RKO (cell line): Measurements from ENCODE around the gene PACS2.
"Not testable (repeated sequence)": the region's sequence is repeated elsewhere in the genome, so short reads cannot be mapped to it uniquely, and the experiment has no call there.

Experiments used
- DNase-seq: peaks from one replicate; pipeline ENCODE4 v3.0.0-alpha.2; 2016; ENCODE audit warnings: low spot score

Gene PACS2

DNA sequence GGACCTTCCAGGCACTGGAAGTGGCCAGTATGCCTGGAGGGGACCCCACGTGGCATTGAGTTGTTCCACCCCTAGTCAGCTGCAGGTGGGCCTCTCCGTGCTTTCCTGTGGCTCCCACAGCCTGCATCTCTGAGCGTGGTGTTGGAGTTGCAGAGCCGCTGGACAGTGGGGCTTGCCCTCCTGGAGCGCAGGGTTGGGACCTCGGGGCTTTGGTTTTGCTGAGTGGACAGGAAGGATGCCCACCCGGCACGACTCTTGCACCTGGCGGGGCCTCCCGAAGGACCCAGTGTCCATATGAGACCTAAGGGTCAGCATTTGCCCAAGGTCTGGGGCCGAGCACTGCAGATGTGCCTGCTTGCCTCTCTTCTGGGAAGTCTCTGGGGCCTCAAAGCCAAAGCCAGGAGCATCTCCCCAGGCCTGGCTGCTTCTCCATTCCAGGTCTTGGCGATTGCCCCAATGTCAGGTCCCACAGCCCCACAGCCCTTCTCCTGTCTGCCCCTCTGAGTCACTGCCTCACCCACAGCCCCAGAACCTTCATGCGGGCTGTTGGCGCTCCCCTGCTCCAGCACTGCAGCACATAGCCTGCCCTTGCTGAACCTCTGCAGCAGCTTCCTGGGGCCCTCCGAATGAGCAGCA lies 1.5 kb downstream of the PACS2 start:
- DNase-seq, result no peak

DNA sequence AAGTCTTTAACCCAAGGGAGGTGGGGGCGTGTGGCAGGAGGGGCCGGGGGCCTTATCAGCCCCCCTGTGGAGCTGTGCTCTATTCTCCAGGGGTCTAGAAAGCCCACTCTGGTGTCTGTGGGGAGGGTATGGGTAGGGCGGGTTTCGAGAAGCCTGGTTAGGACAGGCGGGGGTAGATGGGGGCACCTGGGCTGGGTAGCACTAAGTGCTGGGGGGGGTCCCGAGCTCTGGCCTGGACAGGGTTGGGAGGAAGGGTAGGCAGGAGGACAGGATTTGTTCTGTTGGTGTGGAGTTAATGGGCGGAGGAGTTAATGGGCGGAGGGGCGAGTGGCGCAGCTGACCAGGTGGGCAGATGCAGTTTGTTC lies 2.0 kb downstream of the PACS2 start:
- DNase-seq, result no peak

DNA sequence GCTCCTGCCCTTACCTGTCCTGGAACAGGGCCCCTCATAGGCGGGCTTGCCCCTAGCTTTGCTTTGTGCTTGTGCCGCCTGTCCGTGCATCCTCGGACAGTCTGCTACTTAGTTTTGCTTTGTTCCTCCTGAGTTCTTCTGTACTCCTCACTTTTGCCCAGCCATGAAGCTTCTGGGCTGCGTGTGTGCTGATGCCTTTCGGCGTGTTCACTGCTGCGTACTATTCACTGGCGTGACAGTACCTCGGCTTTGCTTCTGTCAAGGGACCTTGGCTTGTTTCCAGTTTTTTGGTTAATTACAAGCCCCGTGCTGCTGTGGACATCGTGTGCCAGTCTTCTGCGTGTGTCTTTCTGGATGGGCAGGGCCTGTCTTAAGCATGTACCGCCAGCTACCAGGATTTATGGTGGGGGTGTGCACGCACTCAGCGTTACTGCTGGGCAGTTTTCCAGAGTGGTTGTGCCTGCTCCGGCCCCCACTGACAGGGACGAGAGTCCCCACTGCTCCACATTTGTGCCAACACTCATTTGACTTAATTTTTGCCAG lies 2.5 kb downstream of the PACS2 start:
- no peak for DNase-seq

DNA sequence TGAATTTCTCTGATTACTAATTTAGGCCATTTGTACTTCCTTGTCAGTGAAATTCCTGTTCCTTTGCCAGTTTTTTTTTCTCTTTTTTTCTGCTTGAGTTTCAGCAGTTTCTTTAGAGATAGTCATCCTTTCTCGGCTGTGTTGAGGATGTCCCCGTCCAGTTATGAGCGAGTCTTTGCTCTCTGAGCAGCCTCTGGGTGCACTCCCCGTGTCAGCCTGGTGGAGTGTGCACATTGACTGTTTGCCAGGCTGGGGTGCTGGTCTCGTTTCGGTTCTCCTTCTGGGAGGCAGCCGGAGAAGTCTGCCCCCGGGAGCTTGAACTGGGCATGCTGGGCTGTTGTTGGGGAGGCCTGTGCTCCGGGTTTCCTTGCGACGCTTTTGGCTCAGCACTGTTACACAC lies 3.0 kb downstream of the PACS2 start:
- DNase-seq, result peak; percentile 48

DNA sequence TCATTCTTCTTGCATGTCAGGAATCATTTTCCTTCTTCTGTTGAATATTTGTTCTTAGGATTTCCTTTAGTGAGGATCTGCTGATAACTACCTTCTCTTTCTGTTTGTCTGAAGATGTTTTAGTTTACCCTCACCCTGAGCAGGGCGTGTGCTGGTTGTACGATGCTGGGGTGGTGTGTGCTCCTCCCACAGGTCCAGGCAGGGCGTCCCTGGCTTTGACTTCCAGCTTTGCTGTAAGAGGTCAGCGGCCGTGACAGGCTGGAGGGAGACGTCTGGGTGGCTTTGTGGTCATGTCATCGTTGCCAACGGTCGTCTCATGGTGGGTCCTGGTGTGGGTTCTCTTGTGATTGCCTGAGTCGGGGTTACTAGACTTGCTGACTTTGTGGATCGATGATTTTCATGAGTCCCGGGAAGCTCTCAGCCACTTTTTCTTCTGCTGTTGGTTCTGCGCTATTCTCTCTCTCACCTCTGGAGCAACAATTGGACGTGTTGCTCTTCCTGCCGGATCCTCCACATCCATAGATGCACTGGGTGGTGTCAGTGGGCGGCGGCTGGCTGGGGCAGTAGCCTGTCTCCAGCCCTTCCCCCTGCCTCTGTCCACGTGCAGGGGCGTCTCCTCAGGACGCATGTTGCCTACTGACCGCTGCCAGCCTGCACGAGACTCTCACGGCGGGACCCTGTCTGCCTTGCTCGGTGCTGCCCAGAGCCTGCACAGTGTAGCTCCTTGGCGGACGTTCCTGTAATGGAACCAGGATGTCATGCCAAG lies 8.4 kb downstream of the PACS2 start:
- no peak for DNase-seq

DNA sequence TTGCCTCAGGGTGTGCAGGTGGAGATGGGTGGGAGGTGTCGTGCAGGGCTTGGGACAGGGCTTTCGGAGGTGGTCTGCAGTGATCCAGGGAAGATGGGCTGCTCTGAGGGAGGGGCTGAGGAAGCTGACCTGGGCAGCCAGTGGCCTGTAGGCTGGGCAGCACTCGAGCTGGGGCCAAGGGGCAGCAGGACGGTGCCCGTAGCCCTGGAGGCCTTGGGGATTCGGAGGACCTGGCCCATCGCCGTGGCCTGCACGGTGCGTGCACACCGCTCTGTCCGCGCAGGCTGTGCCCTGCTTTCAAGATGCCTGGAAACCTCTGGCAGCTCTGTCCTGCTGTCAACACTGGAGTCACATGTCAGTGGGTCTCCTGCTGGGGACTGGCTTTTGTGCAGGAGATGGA lies 9.1 kb downstream of the PACS2 start:
- DNase-seq, result no peak

DNA sequence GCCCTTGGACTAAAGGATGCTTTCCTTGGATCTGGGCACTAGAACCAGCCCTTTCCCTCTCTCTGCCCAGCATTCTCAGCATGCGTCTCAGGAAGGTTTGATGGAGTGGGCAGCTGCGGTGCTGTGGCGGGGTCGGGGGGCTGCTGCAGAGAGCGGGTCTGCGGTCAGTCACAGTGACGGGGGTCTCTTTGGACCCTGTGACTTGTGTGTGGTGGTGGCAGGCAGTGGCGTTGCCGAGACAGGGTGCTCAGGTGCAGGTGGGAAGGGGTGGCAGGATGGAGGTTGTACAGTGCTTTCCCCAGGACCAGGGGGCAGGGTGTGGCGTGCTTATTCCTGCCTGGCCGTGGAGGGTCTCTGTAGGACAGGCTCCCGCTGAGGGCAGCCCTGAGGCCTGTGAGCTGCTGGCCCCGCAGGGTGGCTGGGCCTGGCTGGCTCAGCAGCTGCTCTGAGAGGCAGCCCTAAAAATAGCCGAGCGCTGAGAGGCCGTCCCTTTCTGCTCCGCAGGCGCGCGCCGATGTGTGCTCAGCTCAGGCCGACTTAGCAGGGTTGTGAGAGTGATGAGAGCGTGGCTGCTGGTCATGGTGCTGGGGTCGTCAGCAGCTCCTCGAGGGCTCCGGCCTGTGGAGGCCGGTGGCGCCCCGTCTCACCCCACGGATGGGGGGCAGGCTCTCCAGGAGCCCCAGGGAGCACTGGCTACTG lies 9.7 kb downstream of the PACS2 start:
- no peak for DNase-seq

DNA sequence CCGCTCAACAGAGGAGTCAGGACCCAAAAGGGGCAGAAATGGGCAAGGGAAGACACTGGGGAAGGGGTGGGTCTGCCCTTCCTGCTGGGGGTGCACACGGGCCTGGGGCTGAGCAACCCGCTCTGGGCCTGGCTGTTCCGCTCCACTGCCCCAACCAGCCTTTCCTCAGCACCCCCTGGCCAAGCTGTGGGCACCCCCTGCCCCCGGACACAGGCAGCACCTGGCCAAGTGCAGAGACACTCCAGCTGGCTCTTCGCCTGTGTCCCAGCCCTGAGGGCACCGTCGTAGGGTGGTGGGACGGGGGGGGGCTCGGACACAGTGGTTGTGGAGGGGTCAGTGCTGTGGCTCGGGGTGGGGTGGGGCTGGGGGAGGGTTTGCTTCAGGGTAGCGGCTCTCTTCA lies 10.3 kb downstream of the PACS2 start:
- DNase-seq, result no peak

DNA sequence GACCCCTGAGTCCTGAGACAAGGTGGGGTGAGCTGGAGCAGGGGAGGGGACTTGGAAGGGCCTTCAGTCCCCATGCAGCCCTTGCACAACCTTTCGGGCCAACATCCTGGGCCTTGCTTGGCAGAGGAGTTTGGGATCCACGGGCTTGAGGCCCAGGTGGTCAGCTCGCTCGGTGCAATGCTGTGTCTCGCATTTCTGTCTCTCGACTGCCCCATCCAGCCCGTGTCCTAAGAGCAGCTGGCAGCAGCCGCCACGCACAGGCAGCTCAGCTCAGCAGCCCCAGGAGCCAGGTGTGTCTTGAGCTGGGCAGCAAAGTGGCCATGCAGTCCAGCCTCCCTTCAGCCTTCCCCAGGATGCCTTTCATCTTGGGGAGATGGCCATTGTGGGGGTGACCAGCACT lies 10.8 kb downstream of the PACS2 start:
- no peak for DNase-seq

DNA sequence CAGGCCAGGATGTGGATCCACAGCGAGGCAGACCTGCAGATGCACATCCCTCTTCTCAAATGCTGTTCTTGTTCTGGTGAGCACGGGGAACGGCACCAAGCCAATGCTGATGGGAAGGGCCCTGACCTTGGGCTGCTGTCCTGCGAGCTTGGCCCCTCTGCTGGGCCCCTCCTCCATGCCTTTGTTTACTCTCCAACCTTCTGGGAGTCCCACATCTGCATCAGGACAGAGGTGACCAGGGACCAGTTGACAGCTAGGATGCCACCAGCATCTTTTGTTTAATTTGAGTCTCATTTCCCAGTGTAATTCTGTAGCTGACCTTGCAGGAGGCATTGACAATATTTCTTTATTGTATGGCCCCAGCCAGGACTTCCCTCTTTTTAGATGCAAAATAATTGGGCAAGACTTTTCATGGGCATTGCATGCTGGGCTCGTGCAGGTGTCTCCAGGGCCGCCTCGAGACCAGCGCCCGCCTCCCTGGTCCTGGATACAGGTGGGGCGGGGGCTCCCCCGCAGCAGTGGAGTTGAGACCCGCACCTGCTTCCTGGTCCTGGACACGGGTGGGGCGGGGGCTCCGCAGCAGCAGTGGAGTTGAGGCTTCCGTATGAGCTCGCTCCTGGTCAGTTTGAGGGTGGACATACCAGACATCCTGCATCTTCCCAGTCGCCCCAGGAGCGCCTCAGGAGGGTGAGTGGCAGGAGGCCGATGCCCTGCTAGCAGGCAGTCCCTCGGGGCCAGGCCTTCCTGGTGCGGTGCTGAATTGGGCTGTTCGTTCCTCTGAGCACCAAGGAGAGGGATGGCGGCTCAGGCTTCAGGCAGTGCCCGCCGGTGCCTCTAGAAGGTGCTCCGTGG lies 11.4 kb downstream of the PACS2 start:
- no peak for DNase-seq

DNA sequence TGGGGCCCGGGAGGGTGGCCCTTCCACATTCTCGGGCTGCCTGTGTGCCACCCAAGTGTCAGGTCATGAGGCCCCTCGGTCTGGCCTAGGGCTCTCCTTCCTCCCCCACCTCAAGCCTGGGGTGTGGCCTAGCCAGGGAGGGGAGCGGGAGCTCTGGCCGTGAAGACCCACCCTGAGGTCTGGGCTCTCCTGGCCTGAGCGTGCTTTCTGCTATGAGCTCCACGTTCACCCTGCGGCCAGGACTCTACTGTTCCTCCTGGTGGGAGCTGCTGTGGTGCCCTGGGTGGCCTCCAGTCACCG lies 12.0 kb downstream of the PACS2 start:
- DNase-seq, result no peak

DNA sequence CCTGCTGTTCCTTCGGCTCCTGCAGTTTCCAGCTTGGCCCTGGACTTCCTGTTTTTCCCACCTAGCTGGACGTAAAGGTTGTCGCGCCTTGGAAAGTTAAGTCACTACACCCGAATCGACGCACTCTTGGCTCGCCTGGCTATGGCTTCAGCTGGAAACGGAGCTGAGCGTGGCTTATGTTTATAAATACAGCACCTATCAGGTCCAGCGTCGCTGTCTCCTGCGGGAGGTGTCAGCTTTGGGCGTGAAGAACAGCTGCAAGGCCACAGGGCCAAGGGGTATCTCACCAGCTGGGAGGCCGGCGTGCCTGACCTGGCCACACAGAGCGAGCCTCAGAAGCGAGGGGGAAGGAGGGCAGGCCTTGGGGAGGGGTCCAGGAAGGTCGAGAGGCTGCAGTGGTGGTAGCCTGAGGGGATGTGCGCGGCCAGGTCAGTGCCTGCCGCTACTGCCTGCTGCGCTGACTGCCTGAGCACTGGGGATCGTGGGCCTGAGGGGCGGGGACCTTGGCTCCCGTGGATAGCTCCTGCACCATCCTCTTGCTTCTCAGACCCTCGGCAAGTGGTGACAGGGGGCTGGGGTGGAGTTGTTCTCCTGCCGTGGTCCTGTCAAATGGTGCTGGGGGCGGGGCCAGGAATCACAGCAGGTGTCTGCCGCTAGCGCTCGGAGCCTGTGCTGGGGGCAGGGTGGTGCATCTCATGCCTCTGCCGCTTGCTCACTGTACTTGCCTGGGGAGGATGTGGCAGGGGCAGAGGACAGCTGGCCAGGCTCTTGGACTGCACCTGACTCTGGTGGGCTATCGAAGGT lies 12.5 kb downstream of the PACS2 start:
- no peak for DNase-seq

DNA sequence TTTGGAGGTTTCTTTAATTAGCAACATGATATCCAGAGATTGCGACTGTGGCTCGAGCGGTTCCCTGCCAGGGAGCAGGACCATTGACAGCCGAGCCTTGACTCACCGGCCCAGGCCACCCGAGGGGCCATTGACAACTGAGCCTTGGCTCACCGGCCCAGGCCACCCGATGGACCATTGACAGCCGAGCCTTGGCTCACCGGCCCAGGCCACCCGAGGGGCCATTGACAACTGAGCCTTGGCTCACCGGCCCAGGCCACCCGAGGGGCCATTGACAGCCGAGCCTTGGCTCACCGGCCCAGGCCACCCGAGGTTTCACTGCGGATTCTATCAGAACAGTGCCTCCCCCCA lies 13.1 kb downstream of the PACS2 start:
- DNase-seq, result not testable (repeated sequence)

DNA sequence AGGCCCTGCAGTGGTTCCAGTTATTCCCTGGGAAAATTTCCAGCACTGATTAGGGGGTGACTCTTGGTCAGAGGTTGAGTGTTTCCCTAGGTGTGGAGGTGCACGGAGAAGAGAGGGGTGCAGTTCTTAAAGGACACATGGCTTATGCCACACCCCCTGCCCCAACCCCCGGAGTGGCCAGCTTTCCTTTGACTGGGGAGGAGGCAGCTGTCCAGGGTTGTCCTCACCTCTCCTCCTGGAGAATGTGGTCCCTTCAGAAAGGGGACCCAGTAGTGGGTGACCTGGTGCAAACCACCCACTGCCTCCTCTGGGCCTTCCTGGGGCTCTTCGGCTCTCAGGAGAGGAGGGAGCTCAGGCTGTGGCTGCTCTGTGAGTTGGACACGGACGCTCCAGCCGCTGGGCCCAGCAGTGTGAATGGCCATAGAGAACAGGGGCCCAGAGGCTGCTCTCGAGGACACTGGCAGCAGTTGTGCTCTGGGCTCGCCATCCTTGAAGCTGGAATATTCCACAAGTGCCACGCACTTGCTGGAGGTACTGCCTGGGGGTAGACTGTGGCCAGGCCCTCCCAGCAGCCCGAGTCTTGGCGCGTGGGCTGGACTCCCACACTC lies 13.6 kb downstream of the PACS2 start:
- no peak for DNase-seq

DNA sequence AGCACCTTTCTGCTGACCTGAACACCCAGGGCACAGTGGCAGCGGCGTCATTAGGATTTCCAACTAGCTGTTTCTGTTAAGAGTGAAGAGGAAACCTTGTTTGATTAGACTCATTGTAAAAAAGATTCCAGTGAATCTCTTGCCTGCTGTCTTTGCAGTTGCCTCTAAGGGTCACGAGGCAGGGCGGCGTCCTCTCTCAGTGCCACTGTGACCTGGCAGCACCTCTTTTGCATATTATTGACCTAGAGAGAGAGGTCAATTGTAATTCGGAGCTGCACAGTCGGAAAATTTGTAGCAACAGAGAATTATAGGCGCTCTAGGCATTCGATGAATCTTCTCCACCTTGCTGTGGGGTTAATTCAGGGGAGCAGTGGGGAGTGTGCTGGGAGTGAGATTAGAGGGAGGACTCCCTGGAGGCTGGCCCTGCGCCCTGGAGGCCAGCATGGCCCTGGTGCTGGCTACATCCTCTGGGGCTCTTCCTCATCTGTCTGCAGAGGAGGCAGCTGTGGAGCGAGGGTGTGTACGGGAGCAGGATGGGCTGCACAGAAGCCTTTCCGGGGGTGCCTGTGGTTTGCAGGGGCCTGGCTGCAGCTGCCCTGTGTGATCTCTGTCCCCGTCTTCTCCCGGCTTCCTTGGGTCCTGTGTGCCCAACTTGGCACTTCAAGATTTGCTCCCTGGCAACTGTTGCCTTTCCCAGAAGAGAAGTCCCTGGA lies 14.3 kb downstream of the PACS2 start:
- DNase-seq, result no peak

DNA sequence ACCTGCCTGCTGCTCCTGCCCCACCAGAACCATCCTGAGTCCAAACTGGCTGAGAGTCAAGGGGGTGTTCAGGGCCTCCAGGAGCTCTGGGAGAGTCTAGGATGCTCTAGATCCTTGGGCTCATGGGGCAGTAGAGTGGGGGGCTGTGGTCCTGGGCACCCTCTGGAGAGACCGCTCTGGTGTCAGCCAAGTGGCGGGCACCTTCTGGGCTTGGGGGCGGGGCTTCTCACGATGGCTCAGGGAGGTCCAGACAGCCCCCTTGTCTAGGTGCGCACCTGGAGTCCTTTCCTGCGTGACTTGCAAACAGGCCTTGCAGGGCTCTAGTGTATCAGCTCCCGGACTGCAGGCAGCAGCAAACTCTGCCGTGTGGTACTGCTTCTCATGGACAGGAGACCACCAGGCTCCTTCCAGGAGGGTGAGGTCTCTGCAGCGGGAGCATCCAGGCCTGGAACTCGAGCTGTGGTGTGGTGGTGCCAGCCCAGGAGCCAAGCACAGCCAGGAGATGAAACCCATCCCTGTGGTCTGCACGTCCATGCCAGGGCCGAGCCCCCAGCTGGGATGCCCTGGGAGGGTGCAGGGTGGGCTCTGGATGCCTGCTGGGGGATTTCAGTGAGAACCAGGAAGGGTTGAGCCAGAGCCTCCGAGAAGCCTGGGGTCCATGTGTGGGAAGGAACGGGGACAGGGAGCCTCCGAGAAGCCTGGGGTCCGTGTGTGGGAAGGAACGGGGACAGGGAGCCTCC lies 15.0 kb downstream of the PACS2 start:
- no peak for DNase-seq

DNA sequence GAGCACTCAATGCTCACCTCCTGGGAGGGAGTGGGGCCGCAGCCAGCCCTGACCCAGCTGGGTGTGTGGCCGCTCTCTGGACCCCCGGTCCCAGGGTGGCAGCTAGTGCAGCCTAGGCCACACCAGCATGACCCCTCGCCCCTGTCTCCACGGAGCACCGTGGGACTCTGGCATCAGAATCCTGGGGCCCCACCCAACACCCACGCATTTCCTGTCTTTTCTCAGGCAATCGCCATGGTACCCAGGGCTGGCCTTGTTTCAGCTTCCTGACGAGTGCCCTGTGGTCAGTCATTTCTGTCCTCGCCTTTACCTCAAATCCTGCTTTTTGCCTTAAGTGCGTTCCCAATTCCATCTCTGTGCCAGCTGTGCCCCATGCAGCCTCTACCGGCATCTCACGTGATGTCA lies 15.9 kb downstream of the PACS2 start:
- peak; percentile 14 for DNase-seq

DNA sequence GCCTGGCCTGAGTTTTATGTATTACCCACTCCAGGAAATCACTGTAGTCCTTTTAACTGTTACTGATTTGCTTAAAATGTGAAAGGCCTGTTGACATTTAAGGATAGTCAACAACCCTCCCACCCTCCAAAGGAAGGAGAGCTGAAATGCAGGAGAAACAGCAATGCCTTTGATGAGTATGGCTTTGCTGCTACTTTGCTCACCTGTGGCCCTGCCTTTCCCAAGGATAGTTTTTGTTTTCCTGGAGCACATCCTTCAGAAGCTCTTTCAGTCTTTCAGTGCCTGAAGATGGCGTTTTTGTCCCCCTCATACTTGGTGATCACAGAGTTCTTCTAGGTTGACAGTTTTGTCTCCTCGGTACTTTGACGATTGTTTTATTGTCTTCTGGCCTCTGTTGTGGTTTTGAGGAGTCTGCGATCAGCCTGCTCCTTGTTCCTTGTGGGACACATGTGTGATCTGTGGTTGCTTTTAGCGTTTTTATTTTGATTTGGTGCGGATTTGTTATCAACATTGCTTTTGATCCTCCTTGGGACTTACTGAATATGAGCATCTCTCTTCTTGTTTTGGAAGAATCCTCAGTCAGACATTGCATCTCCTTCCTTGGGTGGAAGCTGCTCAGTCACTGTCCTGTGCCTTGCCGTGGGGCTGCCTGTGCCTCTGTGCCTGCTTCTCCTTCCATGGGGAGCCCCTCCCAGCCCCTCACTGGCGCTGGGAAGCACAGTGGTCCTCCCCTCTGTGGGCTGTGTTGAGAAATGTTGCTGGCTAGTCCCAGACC lies 17.2 kb downstream of the PACS2 start:
- no peak for DNase-seq

DNA sequence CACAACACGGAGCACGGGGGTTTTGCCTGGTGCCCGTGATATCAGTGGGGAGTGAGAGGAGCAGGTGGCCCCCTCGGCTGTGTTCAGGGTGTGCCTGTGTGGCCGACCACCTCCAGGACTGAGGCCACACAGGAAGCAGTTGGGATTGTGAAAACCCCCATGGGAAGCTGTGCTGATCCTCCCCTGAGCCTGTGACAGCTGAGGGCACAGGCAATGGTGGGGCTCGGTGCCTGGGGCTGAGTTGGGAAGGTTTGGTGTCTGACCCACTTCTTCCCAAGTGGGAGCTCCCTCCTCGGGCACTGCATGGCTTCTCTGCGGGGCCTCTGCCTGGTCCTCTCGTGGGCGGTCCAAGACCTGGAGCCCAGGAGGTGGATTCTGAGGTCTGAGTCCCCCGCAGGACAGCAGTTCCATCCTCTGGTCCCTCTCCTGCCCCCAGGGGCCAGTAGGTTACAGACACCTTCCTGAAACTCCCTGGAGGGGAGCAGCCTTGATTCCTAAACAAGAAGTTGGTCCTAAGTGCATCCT lies 17.9 kb downstream of the PACS2 start:
- DNase-seq, result no peak
